B cell (primary cell): ENCODE measurements around the gene MTFMT. TPM values are rescaled to one million over a fixed set of nuclear protein-coding genes. Genes with fewer than 3 reads are reported as not detected.

Source experiments
- ATAC-seq: fragments of 200-7000 bp; cut with Tn5 transposase; one replicate; pipeline ENCODE4 v1.10.0; 2021; ENCODE audit warnings: low read depth, mild to moderate bottlenecking, moderate number of reproducible peaks, moderate library complexity
- CTCF ChIA-PET: fragments of 350-600 bp; sonication (Branson Sonifier 250); formaldehyde crosslinking; loops from one replicate; lab custom pipeline; 2021; ENCODE audit warnings: antibody characterized with exemption, inconsistent platforms; lab: Charles Lee
- POLR2A ChIA-PET: fragments of 350-600 bp; sonication (Branson Sonifier 250); formaldehyde crosslinking; loops from one replicate; lab custom pipeline; 2021; ENCODE audit warnings: antibody characterized with exemption; lab: Charles Lee
- DNase-seq: peaks from one replicate; pipeline ENCODE4 v3.0.0; 2013
- H2AFZ ChIP-seq: 2 replicates; pipeline ENCODE4 v1.6.1; 2012; ENCODE audit warnings: mild to moderate bottlenecking, low read depth, low read length; ENCODE audit not compliant: insufficient read depth, poor library complexity, severe bottlenecking
- H3K27ac ChIP-seq, 2 donors: 1 replicate in 1 of 2; 2 replicates in 1 of 2; pipeline ENCODE4 v1.5.1; 2012 to 2013; ENCODE audit warnings: low read length in 2 of 2, mild to moderate bottlenecking in 2 of 2, moderate library complexity in 1 of 2
- H3K27me3 ChIP-seq, 4 experiments: fragments of 200-600 bp in 1 of 4; sonication (generic) in 1 of 4; replicated peaks in 1 of 4; 1 replicate in 2 of 4; 2 replicates in 2 of 4; pipeline versions ENCODE4 v1.6.1 to v1.7.0; 2013 to 2016; ENCODE audit warnings: low read length in 3 of 4, mild to moderate bottlenecking in 2 of 4, mixed read lengths in 1 of 4, moderate library complexity in 1 of 4; ENCODE audit not compliant: insufficient read depth in 4 of 4, control insufficient read depth in 3 of 4; ENCODE audit errors: control extremely low read depth in 1 of 4
- H3K36me3 ChIP-seq, 2 experiments: replicated peaks in 1 of 2; 1 replicate in 1 of 2; 2 replicates in 1 of 2; pipeline versions ENCODE4 v1.6.1 to v1.7.1; 2013; ENCODE audit warnings: low read length in 1 of 2; ENCODE audit not compliant: insufficient read depth in 2 of 2, control insufficient read depth in 1 of 2; ENCODE audit errors: control extremely low read depth in 1 of 2, extremely low read depth in 1 of 2
- H3K4me1 ChIP-seq, 2 donors: fragments of 200-600 bp in 1 of 2; sonication (generic) in 1 of 2; 1 replicate in 1 of 2; 2 replicates in 1 of 2; pipeline versions ENCODE4 v1.5.1 to v1.6.1; 2013 to 2017; ENCODE audit warnings: low read length in 2 of 2; ENCODE audit not compliant: control insufficient read depth in 2 of 2, insufficient read depth in 2 of 2
- H3K4me2 ChIP-seq: replicated peaks from 2 replicates; pipeline ENCODE3; 2012; ENCODE audit warnings: mild to moderate bottlenecking, low read depth, low read length; ENCODE audit not compliant: poor library complexity, severe bottlenecking
- H3K4me3 ChIP-seq, 5 experiments: fragments of 200-600 bp in 1 of 5; sonication (generic) in 1 of 5; 1 replicate in 3 of 5; 2 replicates in 2 of 5; pipeline versions ENCODE4 v1.5.1 to v1.7.0; 2011 to 2016; ENCODE audit warnings: low read length in 4 of 5, mild to moderate bottlenecking in 4 of 5, low read depth in 2 of 5, control low read depth in 1 of 5, moderate library complexity in 1 of 5; ENCODE audit not compliant: insufficient read depth in 1 of 5; ENCODE audit errors: control extremely low read depth in 1 of 5, extremely low read depth in 1 of 5
- H3K79me2 ChIP-seq: fragments of 200-600 bp; sonication (generic); one replicate; pipeline ENCODE4 v1.6.0; 2016; ENCODE audit warnings: low read length; ENCODE audit not compliant: control insufficient read depth, insufficient read depth
- H3K9ac ChIP-seq: fragments of 200-600 bp; sonication (generic); 2 replicates; pipeline ENCODE4 v1.6.1; 2017; ENCODE audit warnings: mild to moderate bottlenecking, low read length, moderate library complexity
- H3K9me3 ChIP-seq, 3 donors: one replicate each; pipeline versions ENCODE4 v1.6.1 to v1.7.1; 2013; ENCODE audit warnings: low read length in 2 of 3; ENCODE audit not compliant: control insufficient read depth in 2 of 3, insufficient read depth in 1 of 3; ENCODE audit errors: control extremely low read depth in 1 of 3
- H4K20me1 ChIP-seq: 2 replicates; pipeline ENCODE4 v1.6.0; 2012; ENCODE audit warnings: mild to moderate bottlenecking, low read length; ENCODE audit not compliant: insufficient read depth, control insufficient read depth, poor library complexity, severe bottlenecking
- H3K27ac Mint-ChIP-seq: one replicate; pipeline ENCODE4 v1.8.0; 2021; ENCODE audit warnings: mixed read lengths
- H3K27me3 Mint-ChIP-seq: one replicate; pipeline ENCODE4 v1.8.0; 2021; ENCODE audit warnings: mixed read lengths
- H3K4me1 Mint-ChIP-seq: one replicate; pipeline ENCODE4 v1.8.0; 2021; ENCODE audit warnings: mixed read lengths
- H3K4me3 Mint-ChIP-seq: one replicate; pipeline ENCODE4 v1.8.0; 2021; ENCODE audit warnings: mixed read lengths
- H3K9me3 Mint-ChIP-seq: one replicate; pipeline ENCODE4 v1.8.0; 2022; ENCODE audit warnings: mixed read lengths; ENCODE audit not compliant: insufficient read depth
- EZH2 ChIP-seq: IDR thresholded peaks from 2 replicates; pipeline ENCODE4 v1.6.1; 2012; ENCODE audit warnings: borderline replicate concordance, low read depth, mild to moderate bottlenecking, moderate library complexity, low read length; ENCODE audit not compliant: insufficient read depth, poor library complexity, severe bottlenecking
- WGBS: methylation state at CpG from one replicate; pipeline ENCODE4 v1.1.5; 2013; ENCODE audit warnings: missing lambda C conversion rate; ENCODE audit not compliant: insufficient coverage; 5-methylcytosine and 5-hydroxymethylcytosine counted together
- intact Hi-C: fragments of 100-400 bp; cut with micrococcal nuclease; formaldehyde crosslinking; loops from one replicate; pipeline ENCODE4 v1.10.0; 2022
- polyA plus RNA-seq: library from polyadenylated mRNA; depleted of rRNA; stranded (reverse); fragments of >200 nt; gene quantifications from 2 replicates; pipeline ENCODE4 v1.2.3, GENCODE V29; 2012
- total RNA-seq, 2 donors: library from RNA; stranded (reverse); fragments of 120-200 nt in 1 of 2; gene quantifications; 1 replicate in 1 of 2; 2 replicates in 1 of 2; pipeline versions ENCODE4 v1.2.3 to v1.2.4, GENCODE V29; 2013 to 2022
- TF ChIP-seq, protein P1 (sequence below): fragments of 200-600 bp; IDR thresholded peaks from one replicate; pipeline ENCODE4 v1.8.0; 2022; ENCODE audit warnings: antibody characterized with exemption, mild to moderate bottlenecking

MTFMT gene
- total and polyA plus RNA-seq, 2 donors (not counting 1 experiment from before 2014, with no cell fraction given), result 10.0 to 14.3 TPM

DNA sequence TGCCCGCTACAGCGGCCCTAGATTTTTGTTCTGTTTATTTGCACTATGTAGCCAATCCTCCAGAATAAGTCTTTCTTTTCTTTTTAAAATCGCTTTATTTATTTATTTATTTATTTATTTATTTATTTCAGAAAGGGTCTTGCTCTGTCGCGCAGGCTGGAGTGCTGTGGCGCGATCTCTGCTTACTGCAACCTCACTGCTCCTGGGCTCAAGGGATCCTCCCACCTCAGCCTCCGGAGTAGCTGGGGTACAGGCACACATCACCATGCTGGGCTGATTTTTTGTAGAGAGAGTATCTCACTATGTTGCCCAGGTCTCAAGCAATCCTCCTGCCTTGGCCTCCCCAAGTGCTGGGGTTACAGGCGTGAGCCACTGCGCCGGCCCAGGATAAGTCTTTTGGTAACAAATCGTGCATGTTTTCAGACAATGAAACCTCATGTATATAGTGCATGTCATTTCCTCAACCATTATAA, 333 bp upstream of the MTFMT start:
- Histone ChIP-seq H3K27me3 (peaks cover 0 to 3% (median 0%) of the 10 kb centered on the region in 4 experiments), H3K4me1 (peaks cover 20 to 29% of the 10 kb centered on the region in 2 donors), H3K9me3 (no peaks in the 10 kb centered on the region), H3K9ac (peak overlapping the region; percentile 83), H2AFZ (peak overlapping the region; percentile 89), H3K79me2 (peaks cover 22% of the 10 kb centered on the region), H3K27ac (no peak overlapping the region), H3K36me3 (peaks cover under 1 to 10% of the 10 kb centered on the region in 2 experiments), H3K4me3 (peak overlapping the region in 3 of 5 experiments; percentile 64 to 80 (median 80)), H4K20me1 (no peaks in the 10 kb centered on the region), H3K4me2 (peak overlapping the region; percentile 91)
- Mint-ChIP-seq H3K4me3 (peak overlapping the region; percentile 87), H3K9me3 (no peaks in the 10 kb centered on the region), H3K4me1 (peaks cover 29% of the 10 kb centered on the region), H3K27me3 (peaks cover 6% of the 10 kb centered on the region), H3K27ac (no peak overlapping the region)
- no peak for DNase-seq
- ChIA-PET CTCF (interaction anchor here (1.1 kb wide), 1 partner anchor 9 kb away, joined by 3 read pairs; no protein-coding TSS in a partner anchor), POLR2A (no interaction called here)
- no peak for TF ChIP-seq EZH2
- TF ChIP-seq, protein P1, sequence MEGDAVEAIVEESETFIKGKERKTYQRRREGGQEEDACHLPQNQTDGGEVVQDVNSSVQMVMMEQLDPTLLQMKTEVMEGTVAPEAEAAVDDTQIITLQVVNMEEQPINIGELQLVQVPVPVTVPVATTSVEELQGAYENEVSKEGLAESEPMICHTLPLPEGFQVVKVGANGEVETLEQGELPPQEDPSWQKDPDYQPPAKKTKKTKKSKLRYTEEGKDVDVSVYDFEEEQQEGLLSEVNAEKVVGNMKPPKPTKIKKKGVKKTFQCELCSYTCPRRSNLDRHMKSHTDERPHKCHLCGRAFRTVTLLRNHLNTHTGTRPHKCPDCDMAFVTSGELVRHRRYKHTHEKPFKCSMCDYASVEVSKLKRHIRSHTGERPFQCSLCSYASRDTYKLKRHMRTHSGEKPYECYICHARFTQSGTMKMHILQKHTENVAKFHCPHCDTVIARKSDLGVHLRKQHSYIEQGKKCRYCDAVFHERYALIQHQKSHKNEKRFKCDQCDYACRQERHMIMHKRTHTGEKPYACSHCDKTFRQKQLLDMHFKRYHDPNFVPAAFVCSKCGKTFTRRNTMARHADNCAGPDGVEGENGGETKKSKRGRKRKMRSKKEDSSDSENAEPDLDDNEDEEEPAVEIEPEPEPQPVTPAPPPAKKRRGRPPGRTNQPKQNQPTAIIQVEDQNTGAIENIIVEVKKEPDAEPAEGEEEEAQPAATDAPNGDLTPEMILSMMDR, result no peak
- no peak for ATAC-seq
- intact Hi-C loops, result loop anchor here (1.0 kb wide), 2 partner anchors 39 to 104 kb away; partner anchors contain the start of gene PDCD7
- 81% methylated on average over 4 of the region's 12 CpGs for WGBS

DNA sequence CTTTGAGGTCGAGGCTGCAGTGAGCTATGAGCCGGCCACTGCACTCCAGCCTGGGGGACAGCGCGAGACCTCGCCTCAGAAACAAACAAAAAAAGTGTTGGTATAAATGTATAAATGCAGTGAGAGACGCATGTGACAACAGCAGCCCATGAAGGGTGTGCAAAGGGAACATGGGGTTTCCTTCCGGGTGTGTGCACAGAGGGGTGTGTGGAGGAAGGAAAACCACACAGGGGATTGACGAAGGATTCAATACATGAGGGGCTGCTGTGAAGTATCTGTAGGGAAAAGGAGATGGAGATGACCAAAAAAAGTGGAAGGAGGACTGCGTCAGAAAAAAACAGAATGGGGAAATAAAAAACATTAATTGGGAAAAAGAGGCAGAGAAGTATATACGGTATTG, 1.1 kb downstream of the MTFMT start:
- Mint-ChIP-seq H3K27me3 (peaks cover 6% of the 10 kb centered on the region), H3K27ac (peak overlapping the region; percentile 38), H3K4me1 (peaks cover 20% of the 10 kb centered on the region), H3K9me3 (no peaks in the 10 kb centered on the region), H3K4me3 (peak overlapping the region; percentile 87)
- ChIA-PET CTCF (interaction anchor here (0.6 kb wide), 2 partner anchors 44 to 48 kb away, joined by 3 read pairs; no protein-coding TSS in a partner anchor), POLR2A (interaction anchor here (1.0 kb wide), 1 partner anchor 278 kb away, joined by 9 read pairs; no protein-coding TSS in a partner anchor)
- H3K4me2 ChIP-seq, result peak overlapping the region; percentile 91
- DNase-seq (no peak), ATAC-seq (no peak)
- H2AFZ ChIP-seq, result peak overlapping the region; percentile 89
- H3K4me3 ChIP-seq, result peak overlapping the region in 4 of 5 experiments; percentile 64 to 86 (median 80)
- H3K9me3 ChIP-seq, result no peaks in the 10 kb centered on the region
- peaks cover 16 to 21% of the 10 kb centered on the region in 2 donors for H3K4me1 ChIP-seq
- peaks cover 0 to 3% (median 0%) of the 10 kb centered on the region in 4 experiments for H3K27me3 ChIP-seq
- H4K20me1 ChIP-seq, result no peaks in the 10 kb centered on the region
- H3K36me3 ChIP-seq, result peaks cover 2 to 14% of the 10 kb centered on the region in 2 experiments
- TF ChIP-seq EZH2, result no peak
- TF ChIP-seq, protein P1, result no peak
- intact Hi-C loops, result no loop called here
- H3K27ac ChIP-seq, result no peak overlapping the region
- peaks cover 25% of the 10 kb centered on the region for H3K79me2 ChIP-seq
- WGBS, result 25% methylated on average over 8 of the region's 10 CpGs
- H3K9ac ChIP-seq, result peak overlapping the region; percentile 83
